Retinal pigment epithelial cell (primary cell): Measurements from ENCODE around the gene NMUR1.

Source experiments
- DNase-seq: peaks from one replicate; pipeline ENCODE4 v3.0.0-alpha.2; 2010; ENCODE audit warnings: low read depth
- H3K4me3 ChIP-seq: 2 replicates; pipeline ENCODE4 v1.5.1; 2011; ENCODE audit warnings: mild to moderate bottlenecking, low read length, control low read depth, moderate library complexity
- TF ChIP-seq, protein P1 (sequence below): conservative IDR thresholded peaks from 2 replicates; pipeline ENCODE4 v1.5.1; 2011; ENCODE audit warnings: low read depth, low read length, control low read depth, inconsistent platforms

NMUR1 gene

DNA sequence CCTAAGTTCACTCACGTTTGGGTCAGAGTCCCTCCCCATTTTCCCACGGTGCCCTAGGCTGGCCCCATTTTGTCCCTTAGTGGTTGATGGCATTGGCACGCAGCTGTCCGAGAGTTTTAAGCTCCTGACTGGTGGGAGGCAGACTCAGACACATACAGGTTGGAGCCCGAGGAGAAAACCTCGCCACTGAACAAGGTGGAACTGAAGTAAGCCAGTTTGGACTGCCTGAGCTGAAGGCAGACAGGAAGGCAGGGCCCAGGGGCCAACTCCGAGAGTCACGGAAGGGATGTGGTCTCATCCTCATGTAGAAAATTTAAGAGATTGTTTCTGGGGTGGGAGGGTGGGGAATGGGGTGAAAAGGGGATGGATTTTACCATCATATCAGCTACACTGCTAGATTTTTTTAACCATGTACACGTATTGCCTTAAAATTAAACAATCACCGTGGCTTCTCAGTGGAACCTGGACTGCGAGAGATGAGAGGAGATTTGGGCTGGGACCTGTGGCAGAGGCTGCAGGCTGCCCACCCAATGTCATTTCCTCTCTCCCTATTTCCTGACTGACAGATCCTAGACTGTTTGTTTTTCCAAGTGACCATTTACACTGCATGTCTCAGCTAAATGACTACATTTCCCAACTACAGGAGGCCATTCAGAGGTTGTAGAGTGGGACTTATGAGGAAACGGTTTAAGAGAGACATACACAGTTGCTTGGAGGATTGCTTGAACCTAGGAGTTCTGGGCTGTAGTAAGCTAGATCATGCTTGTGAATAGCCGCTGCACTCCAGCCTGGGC is 19.4 kb upstream of the NMUR1 start:
- DNase-seq, result no peak
- no peak overlapping the region for H3K4me3 ChIP-seq
- TF ChIP-seq, protein P1, sequence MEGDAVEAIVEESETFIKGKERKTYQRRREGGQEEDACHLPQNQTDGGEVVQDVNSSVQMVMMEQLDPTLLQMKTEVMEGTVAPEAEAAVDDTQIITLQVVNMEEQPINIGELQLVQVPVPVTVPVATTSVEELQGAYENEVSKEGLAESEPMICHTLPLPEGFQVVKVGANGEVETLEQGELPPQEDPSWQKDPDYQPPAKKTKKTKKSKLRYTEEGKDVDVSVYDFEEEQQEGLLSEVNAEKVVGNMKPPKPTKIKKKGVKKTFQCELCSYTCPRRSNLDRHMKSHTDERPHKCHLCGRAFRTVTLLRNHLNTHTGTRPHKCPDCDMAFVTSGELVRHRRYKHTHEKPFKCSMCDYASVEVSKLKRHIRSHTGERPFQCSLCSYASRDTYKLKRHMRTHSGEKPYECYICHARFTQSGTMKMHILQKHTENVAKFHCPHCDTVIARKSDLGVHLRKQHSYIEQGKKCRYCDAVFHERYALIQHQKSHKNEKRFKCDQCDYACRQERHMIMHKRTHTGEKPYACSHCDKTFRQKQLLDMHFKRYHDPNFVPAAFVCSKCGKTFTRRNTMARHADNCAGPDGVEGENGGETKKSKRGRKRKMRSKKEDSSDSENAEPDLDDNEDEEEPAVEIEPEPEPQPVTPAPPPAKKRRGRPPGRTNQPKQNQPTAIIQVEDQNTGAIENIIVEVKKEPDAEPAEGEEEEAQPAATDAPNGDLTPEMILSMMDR, result no peak

DNA sequence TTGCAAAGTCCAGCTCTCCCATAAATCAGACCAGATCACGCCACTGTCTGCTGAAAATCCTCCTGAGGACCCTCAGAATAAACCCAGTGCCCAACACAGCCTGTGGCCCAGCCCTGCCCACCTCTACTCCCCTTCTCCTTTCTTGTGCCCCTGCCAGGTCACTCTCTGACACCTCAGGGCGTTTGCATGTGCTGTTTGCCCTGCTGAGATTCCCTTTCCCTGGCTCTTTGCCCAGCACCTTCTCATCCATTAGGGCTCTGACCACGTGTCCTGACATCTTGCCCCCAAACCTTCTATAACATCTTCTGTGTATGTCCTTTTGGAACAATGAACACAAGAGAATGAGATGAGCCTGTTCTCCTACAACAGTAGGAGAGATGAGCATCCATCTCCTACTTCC is 18.5 kb upstream of the NMUR1 start:
- no peak for DNase-seq
- TF ChIP-seq, protein P1, result no peak
- H3K4me3 ChIP-seq, result no peak overlapping the region

DNA sequence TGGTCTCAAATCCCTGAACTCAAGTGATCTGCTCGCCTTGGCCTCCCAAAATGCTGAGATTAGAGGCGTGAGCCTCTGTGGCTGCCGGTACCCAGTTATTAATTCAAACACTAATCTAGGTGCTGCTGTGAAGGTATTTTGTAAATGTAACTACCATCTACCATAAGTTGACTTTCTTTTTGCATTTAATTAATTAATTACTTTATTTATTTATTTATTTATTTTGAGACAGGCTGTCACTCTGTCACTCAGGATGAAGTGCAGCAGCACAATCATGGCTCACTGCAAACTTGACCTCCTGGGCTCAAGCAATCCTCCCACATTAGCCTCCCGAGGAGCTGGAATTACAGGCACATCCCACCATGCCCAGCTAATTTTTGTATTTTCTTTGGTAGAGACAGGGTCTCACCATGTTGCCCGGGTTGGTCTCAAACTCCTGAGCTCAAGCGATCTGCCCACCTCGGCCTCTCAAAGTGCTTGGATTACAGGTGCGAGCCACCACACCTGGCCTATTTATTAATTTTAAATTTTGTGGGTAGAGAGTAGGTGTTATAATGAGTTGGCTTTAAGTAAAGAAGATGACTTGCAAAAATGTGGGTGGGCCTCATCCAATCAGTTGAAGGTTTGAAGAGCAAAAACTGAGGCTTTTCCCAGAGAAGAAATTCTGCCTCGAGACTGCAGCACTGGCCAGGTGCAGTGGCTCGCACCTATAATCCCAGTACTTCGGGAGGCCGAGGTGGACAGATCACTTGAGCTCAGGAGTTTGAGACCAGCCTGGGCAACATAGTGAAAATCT is 17.3 kb upstream of the NMUR1 start:
- no peak for DNase-seq
- no peak overlapping the region for H3K4me3 ChIP-seq
- TF ChIP-seq, protein P1, result no peak

DNA sequence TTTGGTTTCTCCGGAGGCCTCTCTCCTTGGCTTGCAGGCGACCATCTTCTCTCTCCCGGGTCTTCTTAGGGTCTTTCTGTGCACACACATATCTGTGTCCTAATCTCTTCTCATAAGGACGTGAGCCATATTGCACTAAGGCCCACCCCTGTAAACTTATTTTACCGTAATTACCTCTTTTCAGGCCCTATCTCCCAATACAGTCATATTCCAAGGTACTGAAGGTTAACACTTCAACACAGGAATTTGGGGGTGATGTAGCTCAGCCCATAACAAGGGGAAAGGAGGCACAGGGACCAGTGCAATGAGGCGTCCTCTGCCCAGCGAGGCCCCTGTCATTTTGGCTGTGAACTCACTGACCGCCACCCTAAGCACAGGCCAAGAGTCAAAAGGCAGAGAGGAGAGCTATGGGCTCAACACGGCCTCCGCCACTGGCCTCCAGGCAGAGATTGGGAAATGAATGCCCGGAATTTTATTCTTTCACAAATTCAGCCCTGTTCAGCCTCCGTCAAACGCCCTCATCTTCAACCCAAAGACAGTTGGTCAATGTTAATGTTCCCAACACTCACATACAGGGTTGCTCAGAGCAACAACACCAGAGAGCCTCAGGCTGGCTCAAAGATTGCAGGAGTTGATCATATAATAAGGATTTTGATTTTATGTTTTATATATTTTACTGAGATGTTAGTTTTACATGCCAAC is 15.9 kb upstream of the NMUR1 start:
- no peak overlapping the region for H3K4me3 ChIP-seq
- DNase-seq, result no peak
- TF ChIP-seq, protein P1, result no peak

DNA sequence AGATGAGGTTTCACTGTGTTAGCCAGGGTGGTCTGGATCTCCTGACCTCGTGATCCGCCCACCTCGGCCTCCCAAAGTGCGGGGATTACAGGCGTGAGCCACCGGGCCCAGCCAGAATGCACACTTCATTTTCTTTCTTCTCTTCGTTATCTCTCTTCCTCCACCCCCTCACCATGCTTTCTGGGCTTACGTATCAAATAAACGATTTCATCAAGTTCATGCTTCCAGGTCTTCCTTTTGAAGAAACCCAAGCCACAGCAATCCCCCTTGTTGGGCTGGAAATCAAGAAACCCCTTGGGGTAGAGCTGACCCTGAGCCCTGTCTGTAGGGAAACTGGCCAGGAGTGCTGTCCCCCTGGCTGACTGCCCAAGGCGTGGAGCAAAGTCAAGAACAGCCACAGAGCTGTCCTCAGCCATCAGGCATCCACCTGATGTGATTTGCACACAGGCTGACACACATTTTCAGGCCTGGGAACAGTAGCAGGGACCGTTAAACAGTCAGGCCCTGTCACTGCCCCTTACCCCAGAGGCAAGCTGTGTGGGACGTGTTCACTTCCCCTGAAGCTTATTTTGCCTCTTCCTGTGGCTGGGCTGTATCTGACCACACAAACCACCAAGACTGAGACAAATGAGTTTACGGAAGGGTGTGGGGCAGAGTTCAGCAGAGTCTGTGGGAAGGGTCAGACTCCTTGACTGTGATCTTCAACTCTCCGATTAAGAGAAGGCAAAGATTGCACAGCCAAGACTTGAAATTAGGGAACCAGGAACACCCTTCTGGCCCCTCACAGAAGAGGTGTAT is 15.1 kb upstream of the NMUR1 start:
- TF ChIP-seq, protein P1, result no peak
- H3K4me3 ChIP-seq, result no peak overlapping the region
- no peak for DNase-seq

DNA sequence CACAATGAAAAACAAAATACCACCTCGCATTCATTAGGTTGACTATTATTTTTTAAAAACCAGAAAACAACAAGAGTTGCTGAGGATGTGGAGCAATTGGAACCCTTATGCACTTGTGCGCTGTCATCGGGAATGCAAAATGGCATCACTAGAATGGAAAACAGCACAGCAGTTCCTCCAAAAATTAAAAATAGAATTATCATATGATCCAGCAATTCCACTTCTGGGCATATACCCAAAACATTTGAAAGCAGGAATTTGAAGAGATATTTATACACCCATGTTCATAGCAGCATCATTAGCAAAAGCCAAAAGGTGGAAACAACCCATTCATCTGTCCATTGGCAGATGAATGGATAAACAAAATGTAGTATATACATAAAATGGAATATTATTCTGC is 11.9 kb upstream of the NMUR1 start:
- TF ChIP-seq, protein P1, result no peak
- H3K4me3 ChIP-seq, result no peak overlapping the region
- DNase-seq, result no peak
